HG03378 (cell line): ENCODE data around the gene GID8.
A peak's percentile ranks its signal among the peaks of the same experiment; 100 is the strongest.

ENCODE experiments used
- ATAC-seq: cut with Tn5 transposase; IDR thresholded peaks from one replicate; pipeline ENCODE4 v1.9.1; 2021; ENCODE audit warnings: mild to moderate bottlenecking, moderate library complexity; ENCODE audit not compliant: unreplicated experiment

Gene GID8

DNA sequence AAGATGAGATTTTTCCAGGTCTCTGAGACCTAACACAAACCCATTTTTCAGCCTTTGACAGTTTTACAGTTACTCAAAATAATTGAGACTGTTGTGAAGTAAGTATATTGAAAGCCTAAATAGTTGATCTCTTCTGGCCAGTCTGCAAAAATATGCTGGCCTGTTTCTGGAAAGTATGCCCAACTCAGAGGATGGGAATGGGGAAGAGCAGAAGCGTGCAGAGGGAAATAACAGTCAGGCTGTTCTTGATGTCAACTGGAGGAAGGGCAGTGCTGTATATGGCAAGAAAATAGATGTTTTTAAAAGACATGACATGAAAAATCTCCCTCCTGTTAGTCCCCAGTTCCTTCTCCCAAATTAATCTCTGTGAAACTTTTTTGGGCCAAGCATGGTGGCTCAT lies 3.8 kb downstream of the GID8 start:
- no peak for ATAC-seq

DNA sequence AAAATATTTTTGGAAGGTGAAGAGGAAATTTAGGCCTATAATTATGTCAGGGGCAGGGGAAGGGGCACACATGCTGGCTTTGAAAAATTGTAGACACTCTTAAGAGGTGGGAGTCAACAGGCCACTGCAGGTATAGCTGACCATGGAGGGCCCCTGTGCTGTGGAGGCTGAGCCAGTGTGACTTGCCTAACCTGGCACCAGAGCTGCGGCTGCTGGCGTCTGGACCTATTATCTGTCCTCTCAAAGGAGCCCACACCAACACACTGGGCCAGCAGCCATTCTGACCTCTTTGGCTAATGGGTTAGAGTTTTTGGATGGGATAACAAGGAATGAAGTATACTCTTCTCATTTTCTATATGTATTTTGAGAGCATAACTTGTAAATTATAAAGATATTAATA lies 4.5 kb downstream of the GID8 start:
- no peak for ATAC-seq

- no peak for ATAC-seq
Observed at GRCh38 chr20:62943396-62943795, 5.4 kb downstream of the GID8 start.

- no peak for ATAC-seq
Observed at GRCh38 chr20:62944184-62944583, 6.2 kb downstream of the GID8 start.

- no peak for ATAC-seq
Observed at GRCh38 chr20:62944746-62945145, 6.8 kb downstream of the GID8 start.

DNA sequence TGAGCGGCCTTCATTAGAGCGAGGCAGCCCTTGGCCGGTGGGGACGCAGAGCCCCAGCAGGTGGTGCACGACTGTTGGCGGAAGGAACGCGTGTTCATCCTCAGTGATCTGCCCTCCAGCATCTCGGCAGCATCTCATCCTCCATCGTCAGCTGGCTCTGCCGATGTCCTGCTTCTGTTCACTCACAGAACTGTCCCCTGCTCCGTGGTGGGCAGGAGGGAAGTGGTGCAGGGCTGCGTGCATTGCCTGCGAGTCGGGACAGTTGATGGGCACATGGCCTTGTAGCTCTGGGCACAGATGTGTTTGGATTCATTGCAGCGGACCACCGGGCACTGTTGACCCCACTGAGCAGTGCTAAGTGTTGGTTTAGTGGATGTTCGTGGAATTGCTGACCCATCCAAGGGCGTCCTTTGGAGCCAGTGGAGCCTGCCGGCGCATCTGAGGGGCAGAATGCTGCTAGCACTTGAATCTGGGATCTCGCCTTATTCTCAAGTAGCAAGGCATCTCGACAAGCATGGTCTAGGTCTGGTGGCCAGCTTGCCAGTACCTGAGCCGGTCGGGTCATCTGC lies 7.9 kb downstream of the GID8 start:
- ATAC-seq: no peak

DNA sequence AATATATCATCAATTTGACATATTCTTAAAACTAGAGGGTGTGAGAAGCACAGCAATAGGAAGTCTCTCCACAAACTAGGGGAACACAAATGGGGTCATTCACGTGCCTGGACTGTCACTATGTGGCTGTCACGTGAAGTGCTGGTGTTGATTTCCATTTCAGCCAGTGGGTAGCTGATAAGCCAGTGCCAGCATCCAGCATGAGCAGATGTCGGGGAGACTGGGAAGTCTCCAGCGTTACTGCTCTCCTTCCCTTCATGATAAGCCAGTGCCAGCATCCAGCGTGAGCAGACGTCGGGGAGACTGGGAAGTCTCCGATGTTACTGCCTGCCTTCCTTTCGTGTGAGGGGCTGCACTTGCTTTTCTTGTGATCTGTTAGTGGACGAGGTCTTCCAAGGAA lies 9.0 kb downstream of the GID8 start:
- ATAC-seq: no peak

- ATAC-seq: no peak
Observed at GRCh38 chr20:62947532-62948300, 9.8 kb downstream of the GID8 start.

- no peak for ATAC-seq
Observed at GRCh38 chr20:62949153-62949821, 11.3 kb downstream of the GID8 start.

DNA sequence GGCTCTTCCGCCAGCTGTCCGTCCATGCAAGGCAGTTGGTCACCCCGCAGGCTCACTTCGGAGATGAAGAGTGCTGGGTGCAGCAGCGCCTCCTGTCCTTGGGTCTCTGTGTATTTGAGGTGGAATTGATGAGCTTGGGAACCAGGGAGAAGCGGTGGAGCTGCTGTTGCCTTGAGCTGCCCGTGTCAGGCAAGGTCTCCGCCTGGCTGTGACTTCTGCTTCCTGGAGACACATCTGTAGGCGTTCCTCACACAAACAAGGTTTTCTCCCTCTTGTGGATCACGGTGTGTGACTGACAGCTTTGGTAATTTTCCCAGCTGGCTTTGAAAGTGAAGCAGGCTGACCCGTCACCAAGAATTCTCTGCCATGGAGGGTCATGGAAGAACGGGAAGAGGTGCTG lies 12.0 kb downstream of the GID8 start:
- ATAC-seq: no peak

- no peak for ATAC-seq
Observed at GRCh38 chr20:62950741-62951140, 12.8 kb downstream of the GID8 start.

DNA sequence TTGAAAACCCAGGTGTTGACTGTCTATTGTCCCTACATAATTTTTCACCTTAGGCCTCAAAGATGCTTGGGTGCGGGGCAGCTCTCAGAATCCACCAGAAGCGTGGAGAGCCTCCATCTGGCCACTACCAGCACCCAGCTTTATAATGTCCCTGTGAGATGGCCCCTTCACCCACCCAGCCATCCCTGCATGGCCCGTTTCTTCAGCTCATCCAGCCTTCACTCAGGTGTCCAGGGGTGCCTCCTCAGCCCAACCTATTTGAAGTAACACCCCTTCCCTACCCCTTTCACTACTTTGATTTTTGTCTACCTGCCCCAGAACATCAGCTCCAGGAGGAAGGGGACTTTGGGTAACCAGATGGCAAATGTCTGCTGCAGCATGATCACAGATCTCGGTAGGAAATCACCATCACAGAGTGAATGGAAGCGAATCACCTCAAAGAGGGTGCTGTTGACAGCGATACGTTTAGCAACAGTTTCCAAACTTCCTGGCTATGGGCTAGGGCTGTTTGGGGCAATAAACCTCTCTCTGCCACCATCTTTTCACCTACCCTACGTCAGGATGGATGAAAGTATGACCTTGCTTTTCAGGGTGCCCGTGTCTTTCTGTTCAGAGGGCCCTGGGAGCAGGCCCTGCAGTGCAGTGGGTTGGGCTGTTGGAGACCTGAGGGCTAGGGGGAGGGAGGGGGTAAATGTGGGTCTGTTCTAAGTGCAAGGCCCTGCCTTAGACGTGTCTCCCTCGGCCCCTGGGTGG lies 13.4 kb downstream of the GID8 start:
- ATAC-seq: no peak

- no peak for ATAC-seq
Observed at GRCh38 chr20:62951896-62952372, 14.0 kb downstream of the GID8 start.

GRCh38 chr20:62952373-62952967 lies 14.5 kb downstream of the GID8 start, which contains the start of gene SLC17A9:
TSS of gene SLC17A9 (plus strand) at chr20:62952709. CDS start at chr20:62952831, 122 bp downstream.
- no peak for ATAC-seq

GRCh38 chr20:62952968-62953838 lies 15.3 kb downstream of the GID8 start:
- no peak for ATAC-seq

DNA sequence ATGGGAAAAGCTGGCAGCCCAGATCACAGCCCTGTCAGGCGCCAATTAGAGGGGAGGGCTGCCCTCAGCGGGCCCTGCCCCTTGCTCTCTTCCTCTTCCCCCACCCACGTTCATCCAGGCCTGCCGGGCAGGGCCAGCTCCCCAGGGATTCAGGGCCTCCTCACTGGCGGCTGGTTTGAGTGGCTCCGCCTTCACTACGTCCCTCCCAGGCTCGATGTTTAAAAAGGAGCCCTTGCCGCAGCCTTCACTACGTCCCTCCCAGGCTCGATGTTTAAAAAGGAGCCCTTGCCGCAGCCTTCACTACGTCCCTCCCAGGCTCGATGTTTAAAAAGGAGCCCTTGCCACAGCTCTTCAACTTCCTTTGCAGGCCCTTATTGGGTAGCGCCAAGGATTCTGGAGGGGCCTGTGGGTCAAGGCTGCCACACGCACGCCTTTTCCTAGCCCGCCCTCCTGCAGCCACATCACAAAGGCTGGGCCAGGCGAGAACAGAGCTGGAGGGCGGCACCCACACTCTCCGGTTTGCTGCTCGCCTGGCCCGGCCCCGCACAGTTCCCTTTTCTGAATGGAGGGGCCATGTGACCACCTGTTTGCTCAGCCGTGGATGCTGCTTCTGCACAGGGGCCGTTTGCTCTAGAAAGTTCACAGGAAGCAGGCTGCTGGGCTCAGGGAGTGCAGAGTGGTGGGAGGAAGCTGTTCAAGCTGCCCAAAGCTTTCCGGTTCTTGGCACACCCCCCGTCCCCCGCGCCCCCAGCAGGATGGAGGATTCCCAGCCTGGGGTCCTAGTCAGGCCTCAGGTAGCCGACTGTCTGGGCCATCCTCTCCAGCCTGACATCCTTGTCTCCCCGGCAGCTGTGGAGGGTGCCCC lies 16.1 kb downstream of the GID8 start:
- ATAC-seq: peak; percentile 55

- ATAC-seq: no peak
Observed at GRCh38 chr20:62955519-62956386, 17.8 kb downstream of the GID8 start.
